K562 (cell line): ENCODE measurements around the gene C17orf75. TPM values are rescaled to one million over a fixed set of nuclear protein-coding genes. Genes with fewer than 3 reads are reported as not detected.

Source experiments
- ATF1 ChIP-seq, 2 experiments: fragments of 450-650 bp in 1 of 2; IDR thresholded peaks; 2 replicates each; pipeline ENCODE4 v1.6.1; 2016; ENCODE audit warnings: missing compliant biosample characterization in 1 of 2, missing genetic modification characterization in 1 of 2
- EP400 ChIP-seq: fragments of 450-650 bp; IDR thresholded peaks from 2 replicates; pipeline ENCODE4 v1.6.1; 2017; ENCODE audit warnings: antibody characterized with exemption, mild to moderate bottlenecking, moderate library complexity
- FOXP4 ChIP-seq: sonication (generic); formaldehyde crosslinking; IDR thresholded peaks from 2 replicates; pipeline ENCODE4 v1.8.0; 2022; ENCODE audit warnings: mild to moderate bottlenecking, missing genetic modification reagents, borderline replicate concordance
- GTF2B ChIP-seq: IDR thresholded peaks from 2 replicates; pipeline ENCODE4 v1.6.1; 2011; ENCODE audit not compliant: insufficient read length; ENCODE audit errors: extremely low read depth
- HDAC8 ChIP-seq: fragments of 450-650 bp; IDR thresholded peaks from 2 replicates; pipeline ENCODE4 v1.6.1; 2016; ENCODE audit warnings: mild to moderate bottlenecking, missing genetic modification characterization, moderate library complexity, missing compliant biosample characterization
- MYBL2 ChIP-seq, 2 experiments: fragments of 450-650 bp in 1 of 2; sonication (generic) in 1 of 2; formaldehyde crosslinking in 1 of 2; IDR thresholded peaks; 2 replicates each; pipeline versions ENCODE4 v1.6.1 to v1.8.1; 2017 to 2022; ENCODE audit warnings: borderline replicate concordance in 1 of 2, inconsistent platforms in 1 of 2, low read depth in 1 of 2, mild to moderate bottlenecking in 1 of 2, missing genetic modification reagents in 1 of 2, moderate library complexity in 1 of 2
- NR2F6 ChIP-seq: fragments of 450-650 bp; formaldehyde crosslinking; IDR thresholded peaks from 2 replicates; pipeline ENCODE4 v1.4.0; 2020; ENCODE audit warnings: mild to moderate bottlenecking
- PHB ChIP-seq: fragments of 250-450 bp; sonication (Bioruptor Pico); IDR thresholded peaks from 2 replicates; pipeline ENCODE4 v1.5.0; 2021
- POLR2G ChIP-seq: fragments of 200-400 bp; formaldehyde crosslinking; IDR thresholded peaks from 2 replicates; pipeline ENCODE4 v1.6.1; 2017; ENCODE audit warnings: low read depth, mild to moderate bottlenecking, antibody characterized with exemption, low read length, moderate library complexity
- TBL1XR1 ChIP-seq, 2 experiments: IDR thresholded peaks; 2 replicates each; pipeline ENCODE4 v1.6.1; 2012; ENCODE audit warnings: improper control_type of control experiment in 2 of 2, low read length in 2 of 2, mild to moderate bottlenecking in 1 of 2
- ZNF274 ChIP-seq: IDR thresholded peaks from 2 replicates; pipeline ENCODE4 v1.6.1; 2011; ENCODE audit warnings: low read depth, mild to moderate bottlenecking, low read length, moderate library complexity, borderline replicate concordance
- ZNF316 ChIP-seq: fragments of 450-650 bp; IDR thresholded peaks from 2 replicates; pipeline ENCODE4 v1.6.1; 2016
- ZNF609 ChIP-seq: sonication (generic); formaldehyde crosslinking; IDR thresholded peaks from 2 replicates; pipeline ENCODE4 v1.8.1; 2023; ENCODE audit warnings: missing genetic modification reagents, mild to moderate bottlenecking, borderline replicate concordance
- polyA plus RNA-seq, 8 experiments: library from polyadenylated mRNA; depleted of rRNA in 4 of 8; stranded (reverse) in 5 of 8; unstranded in 3 of 8; fragments of >200 nt; fragmentation: Nextera tagmentation in 2 of 8; fragmentation: Illumina TruSeq in 1 of 8; extraction: Ambion mirVana in 2 of 8; extraction: Trizol in 1 of 8; gene quantifications; 2 replicates each; pipeline versions ENCODE4 v1.2.1 to v1.2.3, GENCODE V29; 2011 to 2014; ENCODE audit warnings: inconsistent platforms in 1 of 8, missing spikeins in 1 of 8
- total RNA-seq, 7 experiments: library from RNA; depleted of rRNA in 6 of 7; stranded (reverse); fragments of >200 nt in 6 of 7; fragmentation: Illumina TruSeq in 2 of 7; extraction: Trizol in 2 of 7; gene quantifications; 2 replicates each; pipeline versions ENCODE4 v1.2.1 to v1.2.3, GENCODE V29; 2011 to 2021; ENCODE audit warnings: low replicate concordance in 1 of 7

C17orf75 gene
- total and polyA plus RNA-seq, 9 of the 15 experiments (the other 6 are each of a cell fraction or from before 2014, with no cell fraction given): 15.5 to 55.7 (median 18.5) TPM

- TF ChIP-seq ZNF609 (CRISPR knock-in tag) (no peak), HDAC8 (tag) (no peak), NR2F6 (no peak), PHB (CRISPR knock-in tag) (no peak), ZNF316 (peak; percentile 34; the same call in 1 of the 2 replicates), FOXP4 (CRISPR knock-in tag) (no peak), MYBL2 (IDR thresholded peaks at IDR 0.05; ENCODE audit: low read depth) (peak; percentile 56), MYBL2 (CRISPR knock-in tag; IDR thresholded peaks at IDR 0.05; ENCODE audit: borderline replicate concordance) (no peak), ATF1 (CRISPR knock-in tag; IDR thresholded peaks at IDR 0.05) (no peak), ATF1 (tag; IDR thresholded peaks at IDR 0.05) (peak; percentile 78), EP400 (peak; percentile 98), POLR2G (peak; percentile 97), TBL1XR1 (IDR thresholded peaks at IDR 0.05; ENCODE audit: low read length in 2 of 2) (0 out of 4 replicates have a peak, but pooled peaks of 1 of the 2 experiments have one; percentile 27), ZNF274 (no peak), GTF2B (peak; percentile 84)
Measured at GRCh38 chr17:32349854-32350665, 8.1 kb upstream of the C17orf75 start, which contains the start of gene ZNF207 (continued).
